G401 (cell line): Measurements from ENCODE around the gene C11orf98. TPM values are rescaled to one million over a fixed set of nuclear protein-coding genes. Genes with fewer than 3 reads are reported as not detected.
"Not testable (repeated sequence)": the region's sequence is repeated elsewhere in the genome, so short reads cannot be mapped to it uniquely, and the experiment has no call there.

ENCODE experiments used
- DNase-seq: peaks from one replicate; pipeline ENCODE4 v3.0.0-alpha.2; 2015; ENCODE audit warnings: low spot score
- in situ Hi-C: cut with HindIII; loops from 2 replicates; pipeline ENCODE4 v1.10.0; 2016; ENCODE audit warnings: low sequenced_read_pairs, mixed read lengths
- total RNA-seq: library from RNA; depleted of rRNA; stranded (reverse); fragments of >200 nt; shearing (Covaris generic); gene quantifications from 2 replicates; pipeline ENCODE4 v1.2.3, GENCODE V29; 2014; rRNA removed

C11orf98 gene
- total RNA-seq: 117 and 157 TPM in 2 replicates

DNA sequence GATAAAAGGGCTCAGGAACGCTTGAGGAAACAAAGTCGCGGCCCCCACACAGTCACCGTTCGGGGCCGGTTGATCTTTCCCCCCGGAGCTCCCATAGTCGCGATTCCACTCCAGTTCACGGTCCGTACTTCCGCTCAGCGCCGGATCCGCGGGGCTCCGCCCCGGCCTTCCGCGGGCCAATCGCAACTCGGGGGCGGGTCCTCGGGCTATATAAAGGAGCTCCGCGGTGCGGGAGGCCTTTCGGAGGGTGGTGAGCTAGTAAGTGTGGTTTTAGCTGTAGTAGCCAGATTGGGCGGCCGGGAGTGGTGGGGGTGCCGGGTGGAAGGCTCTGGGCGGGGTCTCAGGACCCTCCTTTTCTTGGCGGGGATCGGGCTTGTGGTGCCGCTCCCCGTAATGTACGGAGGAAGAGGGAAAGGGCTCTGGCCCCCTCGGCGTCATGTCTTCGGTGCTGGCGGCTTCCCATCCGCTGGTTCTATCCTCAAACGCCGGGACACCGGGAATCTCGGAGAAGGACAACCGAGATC lies at the start of gene C11orf98, which contains the start of gene CSKMT:
TSS of gene C11orf98 (minus strand) at position 136 of the 524 bp plus-strand sequence. CDS start at position 95, 41 bp downstream.
TSS of gene CSKMT (plus strand) at position 238 of the 524 bp plus-strand sequence. CDS start 568 bp downstream, outside the sequence.
- in situ Hi-C loops: no loop called here
- peak; percentile 95 for DNase-seq

DNA sequence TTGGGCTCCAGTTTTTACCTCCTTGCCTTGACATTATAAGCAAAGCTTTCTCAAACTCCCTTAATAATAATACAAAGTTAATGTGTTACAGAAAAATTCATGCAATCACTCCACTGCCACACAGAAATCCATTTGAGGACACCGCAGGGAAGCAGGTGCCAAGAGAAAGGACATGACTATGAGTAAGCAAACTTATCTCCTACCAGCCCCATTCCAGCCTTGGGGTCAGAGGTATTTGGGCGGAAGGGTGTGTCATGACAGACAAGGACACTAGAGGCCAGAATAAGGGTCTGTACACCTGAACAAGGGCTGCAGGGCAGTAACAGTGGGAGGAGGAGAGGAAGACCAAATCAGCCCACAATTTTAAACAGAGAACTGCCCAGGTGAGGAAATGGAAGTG lies 48.3 kb upstream of the C11orf98 start:
- in situ Hi-C loops: loop anchor here (5.0 kb wide), 1 partner anchor 41 kb away; the partner anchor contains the start of genes LBHD1 and UQCC3
- DNase-seq: no peak

DNA sequence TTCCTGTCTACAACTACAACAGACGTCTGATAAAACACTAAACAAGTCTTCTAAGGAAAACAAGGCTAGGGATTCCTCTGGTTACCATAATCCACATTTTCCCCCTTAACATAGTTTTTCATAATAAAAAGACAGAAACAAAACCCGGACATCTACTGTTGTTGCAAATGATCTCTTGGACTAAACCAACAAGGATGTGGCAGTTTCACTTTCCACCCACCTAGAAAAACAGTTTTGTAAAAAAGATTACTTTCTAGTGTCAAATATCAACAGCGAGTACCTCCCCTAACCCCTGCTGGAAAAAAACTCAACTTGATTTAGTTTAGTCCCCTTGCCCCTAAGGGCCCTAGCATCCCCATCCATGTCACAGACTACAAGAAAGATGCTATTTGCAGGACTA lies 47.9 kb upstream of the C11orf98 start:
- DNase-seq: no peak
- in situ Hi-C loops: loop anchor here (5.0 kb wide), 1 partner anchor 41 kb away; the partner anchor contains the start of genes LBHD1 and UQCC3

DNA sequence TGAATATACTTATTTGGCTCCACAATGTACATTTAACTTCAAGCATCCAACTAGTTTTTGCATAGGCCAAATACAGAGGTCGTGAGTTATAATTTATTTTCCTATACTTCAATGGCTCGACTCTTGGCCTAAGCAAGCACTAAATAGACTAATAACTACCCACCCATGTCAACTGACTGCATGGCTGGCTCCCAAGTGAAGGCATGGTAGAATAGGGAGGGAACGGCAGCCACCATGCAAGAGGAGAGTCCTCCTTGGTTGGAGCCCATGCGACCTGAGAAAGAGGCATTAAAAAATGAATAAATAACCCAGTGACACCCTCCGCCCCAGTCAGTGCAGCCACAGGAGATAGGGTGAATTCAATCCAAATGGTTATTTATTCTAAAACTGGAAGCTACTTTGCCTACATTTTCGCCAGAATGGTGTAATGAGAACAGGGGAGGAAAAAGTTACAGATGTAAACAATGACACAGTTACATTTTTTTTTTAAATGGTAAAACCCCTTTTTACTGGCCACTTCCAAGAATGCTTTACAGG lies 47.3 kb upstream of the C11orf98 start:
- DNase-seq: no peak
- in situ Hi-C loops: loop anchor here (5.0 kb wide), 1 partner anchor 40 kb away; the partner anchor contains the start of genes LBHD1 and UQCC3

DNA sequence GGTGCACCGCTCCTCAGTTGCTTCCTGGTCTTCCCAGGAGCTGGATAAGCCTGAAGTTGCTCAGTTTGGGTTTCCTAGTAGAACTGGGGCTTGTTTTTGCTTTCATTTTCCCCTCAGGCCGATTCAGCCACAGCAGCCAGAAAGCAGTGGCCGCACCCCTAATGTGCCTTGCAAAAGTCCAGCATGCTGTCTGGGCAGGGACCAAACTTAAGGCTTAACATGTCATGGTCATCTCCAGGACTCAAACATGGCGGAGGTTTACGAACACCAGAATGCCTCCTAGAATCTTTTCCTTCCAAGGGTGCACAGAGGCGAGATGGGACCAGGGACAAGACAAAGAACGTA lies 45.0 kb upstream of the C11orf98 start:
- in situ Hi-C loops: loop anchor here (5.0 kb wide), 1 partner anchor 38 kb away; the partner anchor contains the start of genes LBHD1 and UQCC3
- no peak for DNase-seq

DNA sequence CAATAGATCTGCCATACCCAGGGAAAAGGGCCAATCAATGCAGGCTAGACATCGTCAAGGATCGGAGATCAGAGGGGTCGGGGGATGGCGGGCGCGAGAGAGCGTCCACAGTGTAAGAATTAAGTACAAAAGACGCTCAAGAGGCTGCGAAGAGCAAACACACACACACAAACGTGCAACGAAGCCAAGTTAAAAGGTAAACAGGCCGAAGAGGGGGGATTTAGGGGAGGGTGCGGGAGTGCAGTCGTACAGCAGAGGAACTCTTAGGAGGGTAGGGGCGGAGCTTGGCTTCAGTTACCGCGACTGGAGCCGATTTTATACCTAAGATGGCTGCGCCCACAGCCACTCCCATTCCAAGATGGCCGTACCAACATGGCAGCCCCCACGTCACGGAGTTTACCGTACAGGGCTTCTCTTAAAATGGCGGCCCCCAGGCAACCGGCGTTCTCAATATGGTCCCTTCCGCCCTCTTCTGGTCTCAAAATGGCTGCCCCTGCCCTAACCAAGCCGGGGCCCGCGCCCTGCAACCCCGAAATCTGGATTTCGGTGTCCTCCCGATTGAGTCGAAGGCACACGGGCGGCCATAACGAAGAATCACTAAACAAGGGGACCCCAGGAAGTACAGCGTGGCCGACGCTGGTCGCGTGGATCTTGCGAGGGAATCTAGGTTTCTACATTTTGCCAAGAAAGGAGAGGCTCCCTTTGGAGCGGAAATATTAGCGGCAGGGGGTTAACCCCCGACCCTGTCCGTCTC lies 44.4 kb upstream of the C11orf98 start:
- DNase-seq: peak; percentile 99
- in situ Hi-C loops: no loop called here

DNA sequence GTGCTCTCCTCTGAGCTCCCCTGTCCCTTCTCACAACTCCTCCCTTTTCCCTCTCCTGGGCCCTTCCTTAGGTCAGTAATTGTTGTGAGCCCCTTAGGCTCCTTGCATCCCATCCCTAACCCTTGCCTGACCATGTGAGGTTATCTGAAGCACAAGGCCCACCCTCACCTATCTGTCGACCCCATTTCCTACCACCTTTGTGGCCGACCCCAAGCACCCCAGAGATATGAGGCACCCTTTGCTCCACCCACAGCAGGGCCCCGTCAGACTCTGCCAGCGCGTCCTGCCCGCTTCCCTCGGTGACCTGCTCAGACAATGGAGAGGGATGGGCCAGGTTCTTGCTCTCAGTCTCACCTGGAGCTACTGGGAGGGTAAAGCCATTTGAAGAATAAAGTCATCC lies 43.8 kb upstream of the C11orf98 start:
- in situ Hi-C loops: no loop called here
- DNase-seq: peak; percentile 38

DNA sequence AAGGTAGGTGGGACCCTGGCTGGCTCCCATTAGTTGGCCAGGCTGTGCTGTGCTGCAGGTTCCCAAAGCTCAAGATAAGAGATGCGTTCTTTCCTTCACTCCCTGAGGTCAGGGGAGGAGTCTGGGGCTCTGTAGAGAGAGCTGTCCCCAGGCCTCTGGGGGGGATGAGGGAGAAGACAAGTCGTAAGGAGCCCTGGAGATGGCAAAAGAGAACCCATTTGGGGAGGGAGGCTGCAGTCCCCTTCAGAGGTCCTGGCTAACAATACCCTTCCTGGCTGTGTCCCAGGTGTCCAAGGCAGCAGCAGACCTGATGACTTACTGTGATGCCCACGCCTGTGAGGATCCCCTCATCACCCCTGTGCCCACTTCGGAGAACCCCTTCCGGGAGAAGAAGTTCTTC lies 43.4 kb upstream of the C11orf98 start:
- in situ Hi-C loops: no loop called here
- DNase-seq: no peak

DNA sequence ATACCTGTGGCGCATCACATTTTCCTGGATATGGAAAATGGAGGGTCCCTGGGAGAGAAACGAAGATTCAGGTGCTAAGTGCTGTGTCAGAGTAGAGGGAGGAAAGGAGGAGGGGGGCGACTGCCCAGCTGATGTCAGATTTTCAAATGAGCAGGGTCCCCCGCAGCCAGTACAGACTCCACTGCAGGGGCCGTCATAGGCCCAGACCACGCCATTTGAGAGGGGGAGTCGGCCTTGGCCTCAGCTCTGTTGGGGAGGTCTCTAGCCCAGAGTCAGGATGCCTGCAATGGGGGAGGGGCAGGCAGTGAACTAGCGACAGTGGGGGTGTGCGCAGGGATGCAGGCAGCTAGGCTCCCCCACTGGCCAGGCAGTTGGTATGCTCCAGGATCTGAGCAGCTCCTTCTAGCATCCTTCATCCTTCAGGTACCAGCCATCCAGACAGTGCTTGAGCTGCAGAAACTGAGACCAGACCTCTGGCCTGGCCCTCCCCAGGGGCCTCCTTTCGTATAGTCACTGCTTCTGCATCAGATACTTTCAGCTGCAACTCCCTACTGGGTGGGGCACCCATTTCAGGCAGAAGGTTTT lies 42.4 kb upstream of the C11orf98 start, which contains the start of the genes BSCL2 and GNG3:
TSS of gene BSCL2 (minus strand) at position 148 of the 585 bp plus-strand sequence. CDS start 229 bp downstream, outside the sequence.
TSS of gene GNG3 (plus strand) at position 400 of the 585 bp plus-strand sequence. CDS start 620 bp downstream, outside the sequence.
- in situ Hi-C loops: no loop called here
- peak; percentile 99 for DNase-seq

DNA sequence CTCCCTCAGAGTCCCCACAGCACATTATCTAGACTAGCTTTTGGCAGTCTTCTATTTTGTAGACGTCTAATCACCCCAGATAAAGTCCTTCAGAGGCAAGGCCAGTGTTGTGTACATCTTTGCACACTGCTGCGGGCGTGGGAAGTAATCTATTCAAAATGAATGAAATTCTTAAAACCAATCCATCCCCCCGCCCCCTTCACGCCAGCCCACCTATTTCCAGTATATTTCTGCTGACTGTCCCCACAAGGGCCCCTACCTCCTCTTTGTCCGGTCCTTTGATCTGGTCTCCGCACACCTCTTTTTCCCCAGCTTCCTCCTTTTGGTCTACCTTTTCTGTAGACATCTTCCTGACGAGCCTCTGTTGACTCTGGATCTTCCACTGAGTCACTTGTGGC lies 41.8 kb upstream of the C11orf98 start:
- DNase-seq: no peak
- in situ Hi-C loops: no loop called here

DNA sequence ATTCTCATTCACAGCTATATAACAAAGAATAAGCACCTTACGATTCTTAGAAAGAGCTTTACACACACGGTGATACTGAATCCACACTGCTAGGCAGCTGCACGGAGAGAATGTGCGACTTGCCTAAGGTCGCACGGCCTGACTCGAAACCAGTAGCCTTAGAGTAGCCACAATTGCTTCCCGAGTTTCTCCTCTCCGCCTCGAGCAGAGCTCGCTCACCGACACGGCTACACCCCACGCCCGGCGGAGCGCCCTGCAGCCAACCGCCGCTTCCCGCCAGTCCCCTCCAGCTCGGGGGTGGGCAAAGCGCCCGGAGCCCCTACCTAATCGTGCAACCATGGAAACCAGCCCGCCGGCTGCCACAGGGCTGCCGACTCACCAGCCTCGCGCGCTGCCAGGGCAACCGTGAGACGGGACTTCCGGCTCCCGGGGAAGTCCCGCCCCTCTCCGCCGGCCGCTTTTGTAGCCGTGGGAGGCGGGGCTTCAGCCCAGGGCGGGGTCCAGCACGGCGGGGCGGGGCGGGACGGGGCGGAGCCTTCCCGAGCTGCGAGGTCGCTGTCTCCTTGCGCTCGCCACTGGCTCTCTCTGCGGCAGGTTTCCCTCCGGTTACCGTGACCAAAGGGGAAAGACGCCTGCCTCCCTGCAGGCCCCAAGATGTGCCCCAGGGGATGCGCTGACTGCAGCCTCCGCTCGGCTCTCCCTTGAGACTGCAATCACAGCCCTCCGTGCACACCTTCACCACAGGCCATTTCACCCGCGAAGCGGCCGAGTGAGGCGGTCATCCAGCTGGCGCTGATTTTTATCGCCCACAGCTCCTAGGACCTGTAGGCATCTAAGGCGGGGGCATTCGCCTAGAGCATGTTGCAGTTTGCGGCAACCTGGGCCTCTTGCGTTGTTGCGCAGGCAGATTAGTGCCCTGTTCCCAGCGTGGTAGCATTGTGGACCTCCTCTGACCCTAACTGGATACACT lies 41.2 kb upstream of the C11orf98 start:
- in situ Hi-C loops: no loop called here
- DNase-seq: peak; percentile 95

DNA sequence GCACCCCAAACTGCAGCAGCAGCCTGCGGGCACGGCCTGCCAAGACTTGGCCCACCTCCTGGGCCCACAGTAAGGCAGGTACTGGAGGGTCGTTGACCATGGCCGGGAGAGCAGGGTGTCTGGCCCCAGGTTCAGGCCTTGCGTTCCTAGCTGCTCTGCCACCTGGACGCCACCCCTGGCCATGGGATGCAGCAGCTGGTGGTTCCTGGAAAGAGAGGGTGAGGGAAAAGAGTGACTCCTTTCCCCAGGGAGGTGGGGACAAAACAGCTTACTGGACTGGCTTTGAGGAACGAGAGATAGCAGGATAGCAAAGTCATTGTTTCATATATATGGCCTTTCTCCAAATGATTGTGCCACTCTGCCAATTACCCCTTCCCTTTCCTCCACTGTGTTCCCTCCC lies 40.4 kb upstream of the C11orf98 start:
- no peak for DNase-seq
- in situ Hi-C loops: no loop called here

DNA sequence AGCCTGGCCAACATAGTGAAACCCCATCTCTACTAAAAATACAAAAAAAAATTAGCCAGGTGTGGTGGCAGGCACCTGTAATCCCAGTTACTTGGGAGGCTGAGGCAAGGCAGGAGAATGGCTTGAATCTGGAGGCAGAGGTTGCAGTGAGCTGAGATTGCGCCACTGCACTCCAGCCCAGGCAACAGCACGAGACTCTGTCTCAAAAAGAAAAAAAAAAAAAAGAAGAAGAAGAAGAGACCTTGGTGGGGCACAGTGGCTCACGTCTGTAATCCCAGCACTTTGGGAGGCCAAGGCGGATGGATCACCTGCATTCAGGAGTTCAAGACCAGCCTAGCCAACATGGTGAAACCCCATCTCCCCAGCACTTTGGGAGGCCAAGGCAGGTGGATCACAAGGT lies 38.9 kb upstream of the C11orf98 start:
- in situ Hi-C loops, DNase-seq: not testable (repeated sequence)

DNA sequence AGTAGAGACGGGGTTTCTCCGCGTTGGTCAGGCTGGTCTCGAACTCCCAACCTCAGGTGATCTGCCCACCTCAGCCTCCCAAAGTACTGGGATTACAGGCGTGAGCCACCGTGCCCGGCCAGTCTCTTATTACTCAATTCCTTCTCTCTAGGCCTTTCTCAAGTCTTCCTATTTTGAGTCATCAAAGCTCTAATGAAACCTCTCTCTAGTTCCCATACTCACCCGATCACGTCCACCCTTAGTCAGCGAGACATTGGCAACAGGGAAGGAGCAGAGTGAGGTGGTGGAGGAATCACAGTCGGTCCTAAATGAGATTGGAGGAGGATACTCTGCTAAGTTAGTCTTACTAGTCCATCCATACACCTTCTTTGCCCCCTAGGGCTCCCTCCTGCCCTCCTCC lies 37.2 kb upstream of the C11orf98 start:
- in situ Hi-C loops: no loop called here
- no peak for DNase-seq

DNA sequence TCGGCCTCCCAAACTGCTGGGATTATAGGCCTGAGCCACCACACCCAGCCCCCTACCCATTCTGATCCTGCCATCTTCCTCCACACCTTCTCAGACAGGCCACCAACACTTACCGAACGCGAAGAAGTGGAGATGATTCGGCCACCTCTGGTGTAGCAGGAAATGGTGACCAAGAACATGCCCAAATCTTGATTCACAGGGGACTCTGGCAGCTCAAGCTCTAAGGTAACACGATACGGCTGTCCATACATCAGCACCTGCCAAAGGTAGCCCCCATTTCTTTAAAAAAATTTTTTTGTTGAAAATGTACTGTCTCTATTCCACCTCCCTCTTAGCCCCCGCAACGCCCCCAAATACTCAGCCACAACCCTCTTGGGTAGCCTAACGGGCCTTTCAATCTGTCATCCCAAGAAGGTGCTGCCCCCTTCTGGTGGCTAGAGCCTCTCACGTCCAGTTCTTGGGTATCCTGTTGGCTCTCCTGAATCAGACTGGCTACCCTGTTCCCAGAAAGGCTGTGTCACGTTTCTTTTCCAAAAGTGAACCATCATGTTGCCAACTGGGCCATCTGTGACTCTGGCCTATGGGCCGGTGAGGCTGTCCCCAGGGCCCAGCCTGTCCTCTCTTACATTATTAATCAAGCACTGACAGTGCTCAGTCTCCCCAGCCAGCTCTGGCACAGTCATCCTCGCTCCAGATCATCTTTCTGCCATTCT lies 29.6 kb upstream of the C11orf98 start:
- peak; percentile 94 for DNase-seq
- in situ Hi-C loops: no loop called here

DNA sequence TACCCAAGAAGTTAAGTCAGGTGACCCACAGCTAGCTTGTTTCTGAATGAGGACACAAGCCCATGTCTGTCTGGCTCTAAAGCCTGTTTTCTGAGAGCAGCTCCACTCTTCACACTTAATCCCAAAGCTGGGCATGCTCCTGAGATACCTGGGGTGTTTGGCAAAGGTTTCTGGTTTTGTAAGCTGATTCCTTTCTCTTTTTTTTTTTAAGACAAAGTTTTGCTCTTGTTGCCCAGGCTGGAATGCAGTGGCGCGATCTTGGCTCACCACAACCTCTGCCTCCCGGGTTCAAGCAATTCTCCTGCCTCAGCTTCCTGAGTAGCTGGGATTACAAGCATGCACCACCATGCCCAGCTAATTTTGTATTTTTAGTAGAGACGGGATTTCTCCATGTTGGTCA lies 28.6 kb upstream of the C11orf98 start:
- in situ Hi-C loops, DNase-seq: not testable (repeated sequence)

DNA sequence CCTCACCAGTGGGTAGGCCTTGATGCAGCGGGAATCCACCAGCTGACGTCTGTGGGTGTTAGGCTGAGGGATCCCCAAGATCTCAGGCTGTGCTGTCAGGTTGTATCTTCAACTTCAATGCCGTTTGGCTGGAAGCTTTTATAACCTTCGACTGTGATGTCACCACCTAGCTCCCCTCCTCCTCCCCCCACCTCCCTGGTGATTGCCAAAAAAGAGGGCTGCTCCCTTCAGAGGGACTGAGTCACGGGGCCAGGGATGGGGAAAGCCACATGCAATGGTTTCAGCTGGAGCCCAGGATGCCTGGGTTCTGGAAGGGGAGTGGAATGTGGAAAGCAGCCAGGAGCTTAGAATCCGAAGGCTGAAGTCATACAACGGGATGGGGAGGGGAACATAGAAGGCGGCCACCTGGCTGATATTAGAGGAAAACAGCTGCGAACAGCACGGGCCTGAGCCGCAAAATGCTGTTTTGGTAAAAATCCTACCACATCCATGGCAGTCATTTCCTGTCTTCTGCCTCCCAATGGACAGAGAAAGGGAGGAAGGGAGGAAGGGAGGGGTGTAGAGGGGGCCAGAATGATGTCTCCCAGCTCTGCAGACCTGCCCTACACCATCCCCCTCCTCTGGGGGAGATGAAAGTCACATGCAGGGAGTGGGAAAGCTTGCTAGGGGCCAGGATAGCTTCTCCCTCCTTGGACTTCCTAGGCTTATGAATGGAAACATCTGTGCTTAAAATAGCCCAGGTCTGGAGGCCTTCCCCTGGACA lies 24.6 kb upstream of the C11orf98 start, which contains the start of gene LRRN4CL:
TSS of gene LRRN4CL (minus strand) at position 110 of the 763 bp plus-strand sequence. CDS start 1,022 bp downstream, outside the sequence.
- peak; percentile 41 for DNase-seq
- in situ Hi-C loops: no loop called here
